ENCODE results near the gene TBXA2R.

TBXA2R gene

GRCh38 chr19:3575949-3576673 lies 30.6 kb downstream of the TBXA2R start:
- TF ChIP-seq EZH2 (IDR thresholded peaks at IDR 0.05; ENCODE audit: borderline replicate concordance, low read length), result no peak
- no peak for TF ChIP-seq CTCF (IDR thresholded peaks at IDR 0.05; ENCODE audit: low read length)
- peak overlapping the region; percentile 65 for H3K9ac ChIP-seq (ENCODE audit: low read length)
- H3K4me1 ChIP-seq (ENCODE audit: insufficient read depth, low read length, severe bottlenecking), result peaks cover 21% of the 10 kb centered on the region
- peak overlapping the region; percentile 63 for H3K4me3 ChIP-seq (ENCODE audit: low read depth, low read length, poor library complexity, severe bottlenecking)
- 0 out of 2 replicates have a peak, but pooled peaks cover 3% of the 10 kb centered on the region for H3F3A ChIP-seq (ENCODE audit: insufficient read depth, low read length)
- no peaks in the 10 kb centered on the region for H3K9me3 ChIP-seq (ENCODE audit: low read length)
- no peaks in the 10 kb centered on the region for H3K9me2 ChIP-seq (ENCODE audit: low read depth, low read length)
- peak overlapping the region; percentile 99 for H3K4me2 ChIP-seq (ENCODE audit: low read length)
- H3K27ac ChIP-seq (ENCODE audit: low read depth, low read length, poor library complexity, severe bottlenecking), result peak overlapping the region; percentile 20
- no peak overlapping the region for H2AFZ ChIP-seq (ENCODE audit: low read length)
- H4K20me1 ChIP-seq (ENCODE audit: insufficient read depth, low read length), result no peaks in the 10 kb centered on the region
- H3K27me3 ChIP-seq (ENCODE audit: insufficient read depth, low read length), result no peaks in the 10 kb centered on the region
- peaks cover 18% of the 10 kb centered on the region for H3K36me3 ChIP-seq (ENCODE audit: insufficient read depth, low read length)
- no peaks in the 10 kb centered on the region for H3K79me2 ChIP-seq (ENCODE audit: insufficient read depth, low read length)

DNA sequence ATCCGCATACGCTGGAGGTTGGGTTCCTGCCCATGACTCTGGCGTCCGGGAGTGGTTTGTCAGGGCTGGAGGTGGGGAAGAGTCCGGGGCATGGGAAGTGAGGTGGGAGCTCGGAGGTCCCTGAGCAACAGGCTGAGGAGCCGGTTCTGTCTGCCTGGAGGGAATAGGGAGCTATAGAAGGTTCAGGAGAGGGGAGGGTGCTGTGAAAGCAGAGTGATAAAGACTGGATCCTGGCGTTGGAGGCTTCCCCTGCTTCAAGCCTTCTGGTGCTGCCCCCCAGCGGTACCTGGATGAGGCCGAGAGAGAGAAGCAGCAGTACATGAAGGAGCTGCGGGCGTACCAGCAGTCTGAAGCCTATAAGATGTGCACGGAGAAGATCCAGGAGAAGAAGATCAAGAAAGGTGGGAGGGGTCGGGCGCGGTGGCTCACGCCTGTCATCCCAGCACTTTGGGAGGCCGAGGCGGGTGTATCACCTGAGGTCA lies 31.4 kb downstream of the TBXA2R start:
- H2AFZ ChIP-seq (ENCODE audit: low read length), result no peak overlapping the region
- TF ChIP-seq CTCF (IDR thresholded peaks at IDR 0.05; ENCODE audit: low read length) (peak; percentile 80), EZH2 (IDR thresholded peaks at IDR 0.05; ENCODE audit: borderline replicate concordance, low read length) (no peak)
- H3K4me2 ChIP-seq (ENCODE audit: low read length), result no peak overlapping the region
- H3K27me3 ChIP-seq (ENCODE audit: insufficient read depth, low read length), result no peaks in the 10 kb centered on the region
- no peaks in the 10 kb centered on the region for H3K9me2 ChIP-seq (ENCODE audit: low read depth, low read length)
- no peaks in the 10 kb centered on the region for H3K9me3 ChIP-seq (ENCODE audit: low read length)
- H3K27ac ChIP-seq (ENCODE audit: low read depth, low read length, poor library complexity, severe bottlenecking), result no peak overlapping the region
- no peak overlapping the region for H3K4me3 ChIP-seq (ENCODE audit: low read depth, low read length, poor library complexity, severe bottlenecking)
- H3F3A ChIP-seq (ENCODE audit: insufficient read depth, low read length), result 0 out of 2 replicates have a peak, but pooled peaks cover 3% of the 10 kb centered on the region
- no peaks in the 10 kb centered on the region for H4K20me1 ChIP-seq (ENCODE audit: insufficient read depth, low read length)
- H3K36me3 ChIP-seq (ENCODE audit: insufficient read depth, low read length), result peaks cover 18% of the 10 kb centered on the region
- no peaks in the 10 kb centered on the region for H3K79me2 ChIP-seq (ENCODE audit: insufficient read depth, low read length)
- H3K4me1 ChIP-seq (ENCODE audit: insufficient read depth, low read length, severe bottlenecking), result peaks cover 21% of the 10 kb centered on the region
- H3K9ac ChIP-seq (ENCODE audit: low read length), result no peak overlapping the region

DNA sequence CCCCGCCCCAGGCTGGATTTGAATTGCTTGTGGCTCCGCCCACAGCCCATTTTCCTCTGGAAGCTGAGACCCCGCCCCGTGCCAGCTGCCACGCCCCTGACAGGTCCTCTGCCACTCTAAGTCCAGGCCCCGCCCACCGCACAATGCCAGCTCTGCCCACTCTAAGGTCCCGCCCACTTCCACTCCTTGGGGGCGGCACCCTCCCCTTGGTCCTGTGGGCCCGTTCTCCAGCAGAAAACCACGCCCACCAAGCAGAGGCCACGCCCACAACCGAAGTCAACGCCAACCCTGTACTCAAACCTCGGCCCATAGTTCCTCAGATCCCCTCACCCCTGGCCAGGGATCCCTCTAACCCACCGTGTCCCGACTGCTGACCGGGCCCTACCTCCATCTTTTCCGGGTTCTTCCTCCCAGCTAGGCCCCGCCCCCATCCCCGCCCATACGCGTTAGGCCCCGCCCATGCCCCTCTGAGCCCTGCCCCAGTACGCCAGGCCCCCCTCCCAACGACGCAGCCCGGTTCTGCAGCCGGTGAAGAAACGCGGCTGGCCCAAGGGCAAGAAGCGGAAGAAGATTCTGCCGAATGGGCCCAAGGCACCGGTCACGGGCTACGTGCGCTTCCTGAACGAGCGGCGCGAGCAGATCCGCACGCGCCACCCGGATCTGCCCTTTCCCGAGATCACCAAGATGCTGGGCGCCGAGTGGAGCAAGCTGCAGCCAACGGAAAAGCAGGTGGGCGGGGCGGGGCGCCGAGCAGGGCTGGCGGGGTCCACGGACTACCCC lies 32.6 kb downstream of the TBXA2R start:
- Histone ChIP-seq H3K27me3 (ENCODE audit: insufficient read depth, low read length) (0 out of 2 replicates have a peak, but pooled peaks cover under 1% of the 10 kb centered on the region), H3F3A (ENCODE audit: insufficient read depth, low read length) (0 out of 2 replicates have a peak, but pooled peaks cover 3% of the 10 kb centered on the region), H3K4me1 (ENCODE audit: insufficient read depth, low read length, severe bottlenecking) (peaks cover 21% of the 10 kb centered on the region), H3K9ac (ENCODE audit: low read length) (no peak overlapping the region; the same call in 1 of the 2 replicates), H3K9me2 (ENCODE audit: low read depth, low read length) (no peaks in the 10 kb centered on the region), H3K9me3 (ENCODE audit: low read length) (no peaks in the 10 kb centered on the region), H3K4me3 (ENCODE audit: low read depth, low read length, poor library complexity, severe bottlenecking) (peak overlapping the region; percentile 88), H3K4me2 (ENCODE audit: low read length) (peak overlapping the region; percentile 75), H3K79me2 (ENCODE audit: insufficient read depth, low read length) (no peaks in the 10 kb centered on the region), H3K36me3 (ENCODE audit: insufficient read depth, low read length) (peaks cover 18% of the 10 kb centered on the region), H3K27ac (ENCODE audit: low read depth, low read length, poor library complexity, severe bottlenecking) (no peak overlapping the region), H4K20me1 (ENCODE audit: insufficient read depth, low read length) (no peaks in the 10 kb centered on the region), H2AFZ (ENCODE audit: low read length) (no peak overlapping the region)
- TF ChIP-seq EZH2 (IDR thresholded peaks at IDR 0.05; ENCODE audit: borderline replicate concordance, low read length) (no peak), CTCF (IDR thresholded peaks at IDR 0.05; ENCODE audit: low read length) (no peak)

All from OCI-LY1 (cell line).